HCT116 (cell line): ENCODE measurements around the gene MBTPS1. TPM values are rescaled to one million over a fixed set of nuclear protein-coding genes. Genes with fewer than 3 reads are reported as not detected.

Source experiments
- ATAC-seq: fragments of 200-7000 bp; cut with Tn5 transposase; 2 replicates; pipeline ENCODE4 v1.9.1; 2020; ENCODE audit warnings: mild to moderate bottlenecking, moderate library complexity
- BruUV-seq: library from RNA; stranded (reverse); fragments of 400-500 nt; replicated peaks from 2 replicates; lab custom pipeline; 2021; lab: Mats Ljungman, UMichigan
- CTCF ChIA-PET: fragments of 300-600 bp; sonication (Branson Sonifier 250); formaldehyde crosslinking; loops from one replicate; lab custom pipeline; 2021; ENCODE audit warnings: antibody characterized with exemption; lab: Charles Lee
- POLR2A ChIA-PET: fragments of 300-600, 350-600 bp; sonication (Branson Sonifier 250); formaldehyde crosslinking; loops from one replicate; lab custom pipeline; 2021; ENCODE audit warnings: antibody characterized with exemption; lab: Charles Lee
- RAD21 ChIA-PET, 2 experiments: fragments of 300-600 bp; sonication (Branson Sonifier 250); formaldehyde crosslinking; loops; one replicate each; lab custom pipeline; 2023; ENCODE audit warnings: low total read pairs in 2 of 2; ENCODE audit not compliant: uncharacterized antibody in 2 of 2, unreplicated experiment in 2 of 2, low non-redundant PET in 1 of 2; lab: Charles Lee
- DNase-seq: peaks from one replicate; pipeline ENCODE4 v3.0.0-alpha.2; 2010; ENCODE audit warnings: low read depth, low spot score
- H2AFZ ChIP-seq: fragments of 200-600 bp; shearing (Covaris generic), sonication (generic); 2 replicates; pipeline ENCODE4 v1.6.1; 2017; ENCODE audit warnings: low read depth, mixed run types, mixed read lengths, antibody characterized with exemption, low read length; ENCODE audit not compliant: poor library complexity, severe bottlenecking
- H3K27ac ChIP-seq: 2 replicates; pipeline ENCODE4 v1.5.1; 2012; ENCODE audit warnings: low read depth, low read length
- H3K27me3 ChIP-seq: fragments of 200-600 bp; sonication (generic); 2 replicates; pipeline ENCODE4 v1.6.1; 2016; ENCODE audit warnings: mixed run types, low read length, mixed read lengths; ENCODE audit not compliant: insufficient read depth
- H3K36me3 ChIP-seq, 2 experiments: fragments of 200-500 bp in 1 of 2; fragments of 200-600 bp in 1 of 2; sonication (Bioruptor generic) in 1 of 2; sonication (generic) in 1 of 2; 2 replicates each; pipeline versions ENCODE4 v1.5.1 to v1.6.1; 2014 to 2016; ENCODE audit warnings: low read length in 2 of 2, inconsistent platforms in 1 of 2, mixed read lengths in 1 of 2, mixed run types in 1 of 2; ENCODE audit not compliant: insufficient read depth in 2 of 2, control insufficient read depth in 1 of 2
- H3K4me1 ChIP-seq, 2 experiments: fragments of 200-600 bp in 1 of 2; sonication (generic) in 1 of 2; 2 replicates each; pipeline versions ENCODE4 v1.5.1 to v1.6.1; 2012 to 2017; ENCODE audit warnings: low read length in 2 of 2, inconsistent platforms in 1 of 2, mild to moderate bottlenecking in 1 of 2, mixed read lengths in 1 of 2, mixed run types in 1 of 2, moderate library complexity in 1 of 2; ENCODE audit not compliant: insufficient read depth in 2 of 2, control insufficient read depth in 1 of 2
- H3K4me2 ChIP-seq: fragments of 200-600 bp; sonication (generic); 2 replicates; pipeline ENCODE4 v1.6.1; 2017; ENCODE audit warnings: mixed run types, low read length, mixed read lengths
- H3K4me3 ChIP-seq, 2 experiments: fragments of 200-600 bp in 1 of 2; sonication (generic) in 1 of 2; replicated peaks in 1 of 2; 2 replicates each; pipeline ENCODE4 v1.5.1; 2011 to 2016; ENCODE audit warnings: low read length in 2 of 2, control low read depth in 1 of 2, low read depth in 1 of 2, mild to moderate bottlenecking in 1 of 2, mixed read lengths in 1 of 2, mixed run types in 1 of 2
- H3K79me2 ChIP-seq: fragments of 200-600 bp; sonication (generic); 2 replicates; pipeline ENCODE4 v1.6.1; 2017; ENCODE audit warnings: mild to moderate bottlenecking, mixed run types, low read length, moderate library complexity, mixed read lengths; ENCODE audit not compliant: insufficient read depth
- H3K9ac ChIP-seq: fragments of 200-600 bp; sonication (generic); 2 replicates; pipeline ENCODE4 v1.6.1; 2016; ENCODE audit warnings: low read length, mixed read lengths
- H3K9me2 ChIP-seq: fragments of 200-600 bp; sonication (generic), shearing (Covaris generic); 2 replicates; pipeline ENCODE4 v1.6.1; 2017; ENCODE audit warnings: mixed run types, mild to moderate bottlenecking, moderate library complexity; ENCODE audit not compliant: insufficient read depth
- H3K9me3 ChIP-seq, 2 experiments: fragments of 200-500 bp in 1 of 2; fragments of 200-600 bp in 1 of 2; sonication (Bioruptor generic) in 1 of 2; sonication (generic) in 1 of 2; 2 replicates each; pipeline ENCODE4 v1.6.1; 2014 to 2017; ENCODE audit warnings: low read length in 2 of 2, mixed read lengths in 2 of 2, inconsistent platforms in 1 of 2, low read depth in 1 of 2, mild to moderate bottlenecking in 1 of 2, mixed run types in 1 of 2, moderate library complexity in 1 of 2; ENCODE audit not compliant: control insufficient read depth in 1 of 2, insufficient read depth in 1 of 2
- H4K20me1 ChIP-seq: fragments of 200-600 bp; sonication (generic), shearing (Covaris generic); 2 replicates; pipeline ENCODE4 v1.6.1; 2017; ENCODE audit warnings: mixed run types, mild to moderate bottlenecking, moderate library complexity; ENCODE audit not compliant: insufficient read depth
- CTCF ChIP-seq, 3 experiments: fragments of 200-600 bp in 1 of 3; sonication (generic) in 1 of 3; IDR thresholded peaks in 2 of 3; conservative IDR thresholded peaks in 1 of 3; 2 replicates each; pipeline ENCODE4 v1.5.1; 2012 to 2017; ENCODE audit warnings: low read depth in 2 of 3, low read length in 2 of 3, antibody characterized with exemption in 1 of 3, borderline replicate concordance in 1 of 3, control low read depth in 1 of 3, mild to moderate bottlenecking in 1 of 3, mixed read lengths in 1 of 3, mixed run types in 1 of 3, moderate library complexity in 1 of 3; ENCODE audit not compliant: insufficient read depth in 1 of 3
- ELF1 ChIP-seq: IDR thresholded peaks from 2 replicates; pipeline ENCODE4 v1.6.1; 2012; ENCODE audit warnings: low read depth, borderline replicate concordance
- JUND ChIP-seq: IDR thresholded peaks from 2 replicates; pipeline ENCODE4 v1.6.1; 2012
- POLR2A ChIP-seq: IDR thresholded peaks from 2 replicates; pipeline ENCODE4 v1.7.0; 2011; ENCODE audit warnings: borderline replicate concordance; ENCODE audit not compliant: insufficient read depth, insufficient read length; ENCODE audit errors: extremely low read depth
- POLR2AphosphoS5 ChIP-seq: IDR thresholded peaks from 2 replicates; pipeline ENCODE4 v1.6.1; 2011; ENCODE audit warnings: mild to moderate bottlenecking, low read depth, low read length, moderate library complexity
- RAD21 ChIP-seq: IDR thresholded peaks from 2 replicates; pipeline ENCODE4 v1.6.1; 2012; ENCODE audit warnings: low read depth, mild to moderate bottlenecking
- REST ChIP-seq: IDR thresholded peaks from 2 replicates; pipeline ENCODE4 v1.6.1; 2012; ENCODE audit warnings: low read depth
- SP1 ChIP-seq: IDR thresholded peaks from 2 replicates; pipeline ENCODE4 v1.6.1; 2012; ENCODE audit warnings: low read depth
- TCF7L2 ChIP-seq: IDR thresholded peaks from 2 replicates; pipeline ENCODE4 v1.7.0; 2011; ENCODE audit warnings: borderline replicate concordance, inconsistent platforms; ENCODE audit not compliant: insufficient read depth, insufficient read length; ENCODE audit errors: extremely low read depth
- YY1 ChIP-seq: IDR thresholded peaks from 2 replicates; pipeline ENCODE4 v1.6.1; 2011; ENCODE audit warnings: low read length, low read depth, moderate library complexity, mild to moderate bottlenecking; ENCODE audit not compliant: insufficient replicate concordance; ENCODE audit errors: extremely low read depth
- ZBTB33 ChIP-seq: IDR thresholded peaks from 2 replicates; pipeline ENCODE4 v1.6.1; 2011; ENCODE audit warnings: mild to moderate bottlenecking, low read length, moderate library complexity; ENCODE audit not compliant: insufficient replicate concordance; ENCODE audit errors: extremely low read depth
- ZFX ChIP-seq: fragments of 450-650 bp; IDR thresholded peaks from 2 replicates; pipeline ENCODE4 v1.6.1; 2017
- intact Hi-C: fragments of 100-400 bp; cut with micrococcal nuclease; formaldehyde crosslinking; loops from 2 replicates; pipeline ENCODE4 v1.10.0; 2022
- total RNA-seq: library from RNA; stranded (reverse); gene quantifications from one replicate; pipeline ENCODE4 v1.2.1, GENCODE V29; 2021; ENCODE audit not compliant: unreplicated experiment

Gene MBTPS1
- total RNA-seq, 1 experiment from 2014 or later, result 111 TPM

- ATAC-seq, result no peak
- no peaks in the 10 kb centered on the region for H3K79me2 ChIP-seq
- no peaks in the 10 kb centered on the region for H3K9me3 ChIP-seq
- H3K27me3 ChIP-seq, result no peaks in the 10 kb centered on the region; the same call in 1 of the 2 replicates
- no peak overlapping the region for H2AFZ ChIP-seq
- no peak overlapping the region for H3K9ac ChIP-seq
- RAD21 ChIA-PET, result interaction anchor here in 1 of 2 experiments (2.1 kb wide), 1 partner anchor 86 kb away, joined by 7 read pairs; no protein-coding TSS in a partner anchor
- H4K20me1 ChIP-seq, result no peaks in the 10 kb centered on the region
- no peak for DNase-seq
- TF ChIP-seq CTCF (IDR thresholded peaks at IDR 0.05 in 2 of 3, conservative IDR thresholded peaks at IDR 0.05 in 1 of 3; ENCODE audit: borderline replicate concordance in 1 of 3, insufficient read depth in 1 of 3, low read depth in 2 of 3, low read length in 2 of 3) (no peak), ZBTB33 (no peak), POLR2A (no peak), REST (no peak), ELF1 (no peak), POLR2AphosphoS5 (no peak), YY1 (no peak), JUND (no peak), ZFX (no peak), SP1 (no peak), RAD21 (no peak), TCF7L2 (no peak)
- TF ChIP-seq, all 23 proteins: peak for 0
- H3K4me1 ChIP-seq, result peaks cover 2 to 5% of the 10 kb centered on the region in 2 experiments; a peak in 1 of 4 replicates
- ChIA-PET POLR2A (no interaction called here), CTCF (interaction anchor here (1.2 to 1.5 kb wide), 2 partner anchors 29 to 87 kb away, joined by 3 read pairs; no protein-coding TSS in a partner anchor)
- no TSS peak for BruUV-seq
- intact Hi-C loops, result no loop called here
- no peak overlapping the region for H3K4me2 ChIP-seq
- H3K9me2 ChIP-seq, result no peaks in the 10 kb centered on the region
- H3K36me3 ChIP-seq, result no peaks in the 10 kb centered on the region
- H3K4me3 ChIP-seq, result no peak overlapping the region
- H3K27ac ChIP-seq, result no peak overlapping the region
These were observed 73.8 kb downstream of the MBTPS1 start for GRCh38 chr16:84042879-84043485.
